Activated naive CD8-positive, alpha-beta T cell treated with anti-CD3 and anti-CD28 coated beads, Interleukin-2, amount 10 ng/mL, durations not matched to agents 7 days and 5 days (primary cell): ENCODE measurements around the gene ARHGEF33. TPM values are rescaled to one million over a fixed set of nuclear protein-coding genes. Genes with fewer than 3 reads are reported as not detected.

Source experiments
- ATAC-seq: fragments of 150-1000 bp; cut with Tn5 transposase; one replicate; pipeline ENCODE4 v1.10.0; 2021; ENCODE audit warnings: low read depth, moderate library complexity
- POLR2A ChIA-PET: fragments of 350-600 bp; sonication (Branson Sonifier 250); formaldehyde crosslinking; loops from one replicate; lab custom pipeline; 2021; ENCODE audit warnings: antibody characterized with exemption; lab: Charles Lee
- DNase-seq: peaks from one replicate; pipeline ENCODE4 v3.0.0; 2021
- H3K27ac Mint-ChIP-seq: one replicate; pipeline ENCODE4 v1.8.0; 2022; ENCODE audit warnings: mild to moderate bottlenecking, mixed read lengths
- H3K27me3 Mint-ChIP-seq: one replicate; pipeline ENCODE4 v1.8.0; 2022; ENCODE audit warnings: mild to moderate bottlenecking, moderate library complexity, mixed read lengths
- H3K36me3 Mint-ChIP-seq: one replicate; pipeline ENCODE4 v1.8.0; 2021; ENCODE audit warnings: mild to moderate bottlenecking, mixed read lengths
- H3K4me1 Mint-ChIP-seq: one replicate; pipeline ENCODE4 v1.8.0; 2021; ENCODE audit warnings: mixed read lengths
- H3K4me3 Mint-ChIP-seq: one replicate; pipeline ENCODE4 v1.8.0; 2022; ENCODE audit warnings: mild to moderate bottlenecking, moderate library complexity, mixed read lengths
- H3K9me3 Mint-ChIP-seq: one replicate; pipeline ENCODE4 v1.8.0; 2021; ENCODE audit warnings: mixed read lengths
- total RNA-seq, 2 experiments: library from RNA; stranded (reverse); gene quantifications; one replicate each; pipeline ENCODE4 v1.2.3, GENCODE V29; 2021

The ARHGEF33 gene
- total RNA-seq, 2 experiments from 2014 or later = 0.17 to 0.62 TPM

DNA sequence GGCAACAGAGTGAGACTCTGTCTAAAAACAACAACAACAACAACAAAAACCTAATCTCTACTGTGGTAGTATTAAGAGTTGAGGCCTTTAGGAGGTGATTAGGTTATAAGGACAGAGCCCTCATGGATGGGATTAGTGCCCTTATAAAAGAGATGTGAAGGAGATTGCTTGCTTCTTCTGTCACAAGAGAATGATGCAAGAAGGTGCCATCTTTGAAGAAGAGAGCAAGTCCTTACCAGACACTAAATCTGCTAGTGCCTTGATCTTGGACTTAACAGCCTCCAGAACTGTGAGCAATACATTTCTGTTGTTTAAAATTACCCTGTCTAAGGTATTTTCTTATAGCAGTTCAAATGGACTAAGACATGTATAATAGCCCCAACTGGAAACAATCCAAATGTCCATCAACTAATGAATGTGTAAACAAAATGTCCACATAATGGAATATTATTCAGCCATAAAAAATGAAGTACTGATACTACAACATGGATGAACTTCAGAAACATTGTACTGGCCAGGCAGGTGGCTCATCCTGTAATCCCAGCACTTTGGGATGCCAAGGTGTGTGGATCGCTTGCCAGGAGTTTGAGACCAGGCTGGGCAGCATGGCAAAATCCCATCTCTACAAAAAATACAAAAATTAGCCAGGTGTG is 1.6 kb upstream of the ARHGEF33 start:
- H3K36me3 Mint-ChIP-seq = no peaks in the 10 kb centered on the region
- ATAC-seq (no peak), DNase-seq (no peak)
- peaks cover 8% of the 10 kb centered on the region for H3K27me3 Mint-ChIP-seq
- H3K4me1 Mint-ChIP-seq = no peaks in the 10 kb centered on the region
- POLR2A ChIA-PET = no interaction called here
- no peak overlapping the region for H3K4me3 Mint-ChIP-seq
- no peak overlapping the region for H3K27ac Mint-ChIP-seq
- H3K9me3 Mint-ChIP-seq = peaks cover 2% of the 10 kb centered on the region

DNA sequence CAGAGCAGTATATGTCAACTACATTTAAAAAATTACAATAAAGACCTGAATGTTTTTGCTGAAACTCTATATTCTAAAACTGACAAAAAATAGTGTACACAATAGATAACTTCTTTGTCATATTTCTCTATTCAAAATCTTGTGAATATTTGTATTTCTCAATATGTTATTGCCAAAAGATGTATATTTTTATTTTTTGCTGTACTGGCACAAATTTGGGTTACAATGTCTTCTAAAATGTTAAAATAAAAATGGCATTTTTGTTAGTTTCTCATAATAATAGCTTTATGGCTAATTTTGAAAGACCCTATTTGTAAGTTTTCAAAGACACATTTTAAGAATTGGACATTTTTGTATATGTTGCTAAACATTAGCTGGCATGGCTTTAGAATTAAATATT is 630 bp upstream of the ARHGEF33 start:
- POLR2A ChIA-PET = no interaction called here
- no peaks in the 10 kb centered on the region for H3K36me3 Mint-ChIP-seq
- no peaks in the 10 kb centered on the region for H3K4me1 Mint-ChIP-seq
- no peak overlapping the region for H3K4me3 Mint-ChIP-seq
- H3K27ac Mint-ChIP-seq = no peak overlapping the region
- peaks cover 2% of the 10 kb centered on the region for H3K9me3 Mint-ChIP-seq
- DNase-seq (no peak), ATAC-seq (no peak)
- H3K27me3 Mint-ChIP-seq = peaks cover 8% of the 10 kb centered on the region

DNA sequence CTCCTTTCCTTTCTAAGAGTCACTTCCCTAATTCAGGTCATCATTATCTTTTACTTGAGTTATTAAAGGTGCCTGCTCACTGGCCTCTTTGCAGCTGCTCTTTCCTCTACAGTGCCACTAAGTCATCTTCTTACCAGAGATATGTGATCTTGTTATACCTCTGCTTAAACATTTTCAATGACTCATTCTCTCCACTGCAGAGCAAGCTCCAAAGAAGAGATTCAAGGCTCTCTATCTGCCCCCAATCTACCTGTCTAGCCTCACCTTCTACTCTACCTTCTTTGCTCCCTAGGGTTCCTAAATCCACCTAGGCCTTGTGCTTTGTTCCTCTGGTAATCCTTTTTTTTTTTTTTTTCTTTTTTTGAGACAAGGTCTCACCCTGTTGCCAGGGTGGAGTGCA is 3.1 kb downstream of the ARHGEF33 start:
- peaks cover 13% of the 10 kb centered on the region for H3K27me3 Mint-ChIP-seq
- DNase-seq (no peak), ATAC-seq (no peak)
- no peak overlapping the region for H3K4me3 Mint-ChIP-seq
- no peaks in the 10 kb centered on the region for H3K4me1 Mint-ChIP-seq
- no peak overlapping the region for H3K27ac Mint-ChIP-seq
- no peaks in the 10 kb centered on the region for H3K36me3 Mint-ChIP-seq
- POLR2A ChIA-PET = no interaction called here
- no peaks in the 10 kb centered on the region for H3K9me3 Mint-ChIP-seq

DNA sequence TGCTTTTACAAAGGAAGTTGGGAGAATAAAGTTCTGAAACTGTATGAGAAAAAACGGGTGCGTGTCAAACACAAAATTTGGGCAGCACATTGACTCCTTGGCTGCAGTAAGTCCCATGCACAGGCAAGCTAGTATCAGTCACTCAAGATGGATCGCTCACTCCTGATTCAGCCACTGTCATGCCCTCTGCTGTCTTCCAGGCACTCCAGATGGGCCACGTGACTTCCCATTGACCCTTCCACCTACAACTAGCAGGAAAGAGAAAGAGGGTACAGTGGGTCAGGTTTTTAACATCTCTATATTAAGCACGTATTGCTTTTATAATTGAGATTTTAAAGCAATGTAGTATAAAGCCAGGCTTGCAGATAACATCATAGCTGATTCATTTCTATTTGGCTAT is 8.6 kb downstream of the ARHGEF33 start:
- POLR2A ChIA-PET = no interaction called here
- Mint-ChIP-seq H3K36me3 (no peaks in the 10 kb centered on the region), H3K27ac (no peak overlapping the region), H3K27me3 (peaks cover 14% of the 10 kb centered on the region), H3K4me1 (no peaks in the 10 kb centered on the region), H3K9me3 (no peaks in the 10 kb centered on the region), H3K4me3 (no peak overlapping the region)
- ATAC-seq (no peak), DNase-seq (no peak)

DNA sequence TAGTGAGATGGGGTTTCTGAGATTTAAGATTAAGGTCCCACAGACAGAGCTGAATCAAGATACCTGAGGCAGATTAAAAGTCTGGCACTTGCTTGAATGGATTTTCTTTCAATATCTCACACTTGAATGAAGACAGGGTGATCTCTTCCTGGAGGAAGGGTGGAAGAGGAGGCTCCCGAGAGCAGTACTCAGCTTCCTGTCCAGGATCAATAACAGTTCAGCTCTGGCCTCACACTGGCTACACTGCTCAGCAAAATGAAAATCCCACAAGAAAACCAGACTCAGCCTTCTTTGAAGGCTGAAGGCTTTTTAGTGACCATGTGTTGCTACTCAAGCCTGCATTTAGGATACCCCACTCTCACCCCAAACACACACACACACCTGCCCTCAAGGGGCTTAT is 11.1 kb downstream of the ARHGEF33 start:
- ATAC-seq (no peak), DNase-seq (no peak)
- peaks cover 14% of the 10 kb centered on the region for H3K27me3 Mint-ChIP-seq
- no peaks in the 10 kb centered on the region for H3K4me1 Mint-ChIP-seq
- H3K4me3 Mint-ChIP-seq = no peak overlapping the region
- H3K36me3 Mint-ChIP-seq = no peaks in the 10 kb centered on the region
- POLR2A ChIA-PET = no interaction called here
- no peak overlapping the region for H3K27ac Mint-ChIP-seq
- H3K9me3 Mint-ChIP-seq = no peaks in the 10 kb centered on the region

DNA sequence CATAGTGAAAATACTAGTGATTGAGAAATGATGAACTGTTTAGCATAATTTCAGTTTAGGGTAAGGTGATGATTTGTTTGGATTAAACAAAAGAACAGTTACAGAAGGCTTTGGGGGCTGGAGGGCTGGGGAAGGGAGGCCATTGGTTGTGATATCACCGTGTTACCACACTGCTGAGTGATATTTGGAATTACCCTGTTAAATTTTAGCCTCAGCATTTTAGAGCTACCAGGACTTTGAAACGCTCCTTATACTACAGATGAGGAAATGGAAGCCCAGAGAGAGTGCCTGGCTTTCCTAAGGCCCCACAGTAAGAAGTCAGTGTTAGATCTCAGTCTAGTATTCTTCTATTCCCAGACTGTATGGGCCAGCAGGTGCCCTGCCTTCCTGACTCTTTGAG is 15.6 kb downstream of the ARHGEF33 start:
- no peak for ATAC-seq
- peaks cover 3% of the 10 kb centered on the region for H3K27me3 Mint-ChIP-seq
- H3K4me3 Mint-ChIP-seq = no peak overlapping the region
- no peak for DNase-seq
- POLR2A ChIA-PET = no interaction called here
- H3K4me1 Mint-ChIP-seq = peaks cover 2% of the 10 kb centered on the region
- H3K9me3 Mint-ChIP-seq = no peaks in the 10 kb centered on the region
- no peak overlapping the region for H3K27ac Mint-ChIP-seq
- no peaks in the 10 kb centered on the region for H3K36me3 Mint-ChIP-seq

DNA sequence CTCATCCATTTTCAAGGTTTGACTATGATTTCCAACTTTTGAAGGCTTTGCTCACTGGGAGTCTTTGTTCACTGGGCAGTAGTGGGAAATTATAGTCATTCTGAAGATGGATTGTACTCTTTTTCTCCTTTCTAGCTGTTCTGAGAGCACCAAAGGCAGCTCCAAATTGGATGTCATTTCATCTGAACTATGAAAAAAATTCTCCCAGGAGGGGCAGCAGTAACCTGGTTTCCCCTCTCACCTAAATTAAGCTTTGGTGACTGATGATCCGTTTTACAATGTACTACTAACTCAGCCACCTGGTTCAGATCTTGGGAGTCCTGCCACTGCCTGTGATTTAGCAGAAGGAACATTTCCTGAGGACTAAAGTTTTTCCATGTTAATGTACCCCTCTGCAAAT is 17.6 kb downstream of the ARHGEF33 start:
- Mint-ChIP-seq H3K9me3 (no peaks in the 10 kb centered on the region), H3K36me3 (no peaks in the 10 kb centered on the region)

DNA sequence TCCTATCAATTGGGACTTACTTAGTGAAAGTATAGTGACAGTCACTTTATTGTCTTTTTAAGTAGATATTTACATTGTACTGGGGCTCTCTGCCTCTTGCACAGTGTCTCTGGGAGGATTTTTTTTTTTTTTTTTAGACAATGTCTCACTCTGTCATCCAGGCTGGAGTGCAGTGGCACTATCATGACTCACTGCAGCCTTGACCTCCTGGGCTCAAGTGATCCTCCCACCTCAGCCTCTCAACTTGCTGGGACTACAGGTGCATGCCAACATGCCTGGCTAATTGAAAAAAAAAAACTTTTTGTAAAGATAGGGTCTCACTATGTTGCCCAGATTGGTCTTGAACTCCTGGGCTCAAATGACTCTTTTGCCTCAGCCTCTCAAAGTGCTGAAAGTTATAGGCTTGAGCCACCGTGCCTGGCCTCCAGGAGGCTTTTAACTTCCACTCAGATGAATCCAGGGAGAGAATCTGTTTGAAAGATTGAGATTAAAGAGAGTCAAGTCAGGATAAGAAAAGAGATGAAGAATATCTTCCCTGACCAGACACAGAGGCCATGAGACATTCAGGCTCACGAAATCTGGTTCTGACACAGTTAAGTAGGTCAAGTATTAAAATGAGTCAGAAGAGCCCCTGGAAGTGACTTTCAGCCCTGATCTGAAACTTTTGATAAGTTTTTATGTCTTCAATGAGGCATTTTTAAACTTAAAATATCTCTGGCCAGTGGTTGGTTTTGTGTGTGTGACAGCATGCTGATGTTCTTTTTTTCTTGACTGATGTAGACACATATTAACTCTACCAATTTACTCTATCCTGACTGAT is 18.3 kb downstream of the ARHGEF33 start:
- H3K27me3 Mint-ChIP-seq = no peaks in the 10 kb centered on the region
- no peaks in the 10 kb centered on the region for H3K36me3 Mint-ChIP-seq
- no peak overlapping the region for H3K4me3 Mint-ChIP-seq
- POLR2A ChIA-PET = no interaction called here
- DNase-seq (no peak), ATAC-seq (peak; percentile 22)
- H3K9me3 Mint-ChIP-seq = no peaks in the 10 kb centered on the region
- peaks cover 2% of the 10 kb centered on the region for H3K4me1 Mint-ChIP-seq
- H3K27ac Mint-ChIP-seq = no peak overlapping the region

More for the DNA sequence above, 17.6 kb downstream of the ARHGEF33 start:
- H3K27ac Mint-ChIP-seq = no peak overlapping the region
- no peaks in the 10 kb centered on the region for H3K27me3 Mint-ChIP-seq
- H3K4me3 Mint-ChIP-seq = no peak overlapping the region
- POLR2A ChIA-PET = no interaction called here
- DNase-seq (no peak), ATAC-seq (no peak)
- peaks cover 2% of the 10 kb centered on the region for H3K4me1 Mint-ChIP-seq

DNA sequence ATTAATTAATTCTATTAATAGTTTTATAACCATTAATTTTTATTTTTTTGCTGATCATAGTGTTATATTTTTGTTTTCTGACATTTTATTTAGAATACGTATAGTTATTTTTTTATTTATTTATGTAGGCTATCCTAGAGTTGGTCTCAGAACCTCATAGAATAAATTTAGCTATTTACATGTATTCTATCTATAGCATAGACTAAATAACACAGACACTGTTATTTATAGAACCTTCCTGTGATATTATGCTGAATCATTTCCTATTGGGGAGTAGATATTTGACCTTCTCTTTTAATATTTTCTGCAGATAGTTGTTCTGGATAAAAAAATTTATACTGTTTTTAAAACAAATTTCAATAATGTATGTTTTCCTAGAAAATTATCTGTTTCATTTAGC is 20.2 kb downstream of the ARHGEF33 start:
- H3K4me3 Mint-ChIP-seq = no peak overlapping the region
- no peaks in the 10 kb centered on the region for H3K27me3 Mint-ChIP-seq
- no peak for ATAC-seq

DNA sequence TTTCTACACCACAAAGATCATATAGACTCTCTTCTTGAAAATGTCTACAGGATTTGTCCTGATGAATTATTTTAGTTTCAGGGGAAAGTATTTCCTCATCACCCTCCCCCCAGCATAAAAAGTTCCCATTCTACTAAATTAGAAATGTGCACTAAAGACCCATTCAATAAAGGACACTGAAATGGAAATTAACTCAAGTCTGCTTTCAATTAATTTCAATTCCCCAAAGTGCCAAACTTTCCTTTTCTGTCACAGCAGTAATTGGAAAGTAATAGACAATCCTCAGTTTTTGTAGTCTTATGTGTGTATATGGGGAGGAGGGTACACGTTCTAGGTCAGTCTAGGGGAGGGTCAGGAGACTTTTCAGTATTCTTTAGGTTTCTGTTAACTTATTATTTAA is 21.5 kb downstream of the ARHGEF33 start:
- H3K36me3 Mint-ChIP-seq = no peaks in the 10 kb centered on the region
- ATAC-seq (no peak), DNase-seq (no peak)
- H3K4me3 Mint-ChIP-seq = no peak overlapping the region
- POLR2A ChIA-PET = no interaction called here
- no peaks in the 10 kb centered on the region for H3K9me3 Mint-ChIP-seq
- H3K27me3 Mint-ChIP-seq = peaks cover 2% of the 10 kb centered on the region
- H3K4me1 Mint-ChIP-seq = peaks cover 2% of the 10 kb centered on the region
- no peak overlapping the region for H3K27ac Mint-ChIP-seq

More for the DNA sequence above, 20.2 kb downstream of the ARHGEF33 start:
- H3K27ac Mint-ChIP-seq = no peak overlapping the region
- no peaks in the 10 kb centered on the region for H3K9me3 Mint-ChIP-seq
- H3K4me1 Mint-ChIP-seq = peaks cover 2% of the 10 kb centered on the region
- no peaks in the 10 kb centered on the region for H3K36me3 Mint-ChIP-seq
- POLR2A ChIA-PET = interaction anchor here (0.6 kb wide), 1 partner anchor 105 kb away, joined by 3 read pairs; no protein-coding TSS in a partner anchor
- DNase-seq = no peak

DNA sequence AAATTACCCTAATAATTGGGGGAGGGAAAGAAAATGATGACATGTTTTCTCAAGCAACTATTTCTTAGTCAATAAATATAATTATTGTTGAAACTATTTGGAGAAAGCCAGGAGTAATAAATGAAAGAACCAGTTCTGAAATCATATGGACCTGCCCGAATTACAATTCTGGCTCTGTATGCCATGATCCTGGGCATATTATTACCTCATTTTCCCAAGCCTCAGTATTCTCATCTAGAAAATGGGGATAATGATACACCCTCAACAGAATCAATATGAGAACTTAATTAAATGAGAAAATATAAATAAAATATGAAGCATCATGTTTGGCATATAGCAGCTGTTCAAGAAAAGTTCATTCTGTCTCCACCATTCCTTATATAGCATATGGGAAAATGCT is 22.9 kb downstream of the ARHGEF33 start:
- peaks cover 2% of the 10 kb centered on the region for H3K4me1 Mint-ChIP-seq
- no peak for DNase-seq
- no peaks in the 10 kb centered on the region for H3K36me3 Mint-ChIP-seq
- peaks cover 2% of the 10 kb centered on the region for H3K27me3 Mint-ChIP-seq
- no peak for ATAC-seq
- no peak overlapping the region for H3K4me3 Mint-ChIP-seq
- H3K27ac Mint-ChIP-seq = no peak overlapping the region
- POLR2A ChIA-PET = no interaction called here
- H3K9me3 Mint-ChIP-seq = no peaks in the 10 kb centered on the region

DNA sequence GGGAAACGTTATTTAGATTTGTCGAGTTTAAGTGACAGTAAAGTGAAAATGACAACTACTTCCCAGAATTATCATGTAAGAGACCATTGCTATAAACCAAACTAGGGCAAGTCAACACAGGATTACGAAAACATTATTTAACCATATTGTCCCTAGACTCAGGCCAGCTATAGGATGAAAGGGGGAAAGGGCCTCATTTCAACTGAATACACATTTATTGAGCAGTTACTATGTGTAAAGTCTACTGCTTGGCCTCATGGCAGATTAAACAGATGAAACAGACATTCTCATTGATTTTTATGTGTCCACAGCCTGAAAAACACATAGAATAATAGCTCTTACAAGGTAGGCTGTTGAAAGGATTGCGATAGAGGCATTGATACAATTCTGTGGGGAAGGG is 32.7 kb downstream of the ARHGEF33 start:
- DNase-seq (no peak), ATAC-seq (no peak)
- H3K27me3 Mint-ChIP-seq = peaks cover 25% of the 10 kb centered on the region
- H3K36me3 Mint-ChIP-seq = no peaks in the 10 kb centered on the region
- POLR2A ChIA-PET = no interaction called here
- no peak overlapping the region for H3K27ac Mint-ChIP-seq
- H3K4me1 Mint-ChIP-seq = no peaks in the 10 kb centered on the region
- H3K9me3 Mint-ChIP-seq = no peaks in the 10 kb centered on the region
- H3K4me3 Mint-ChIP-seq = no peak overlapping the region

DNA sequence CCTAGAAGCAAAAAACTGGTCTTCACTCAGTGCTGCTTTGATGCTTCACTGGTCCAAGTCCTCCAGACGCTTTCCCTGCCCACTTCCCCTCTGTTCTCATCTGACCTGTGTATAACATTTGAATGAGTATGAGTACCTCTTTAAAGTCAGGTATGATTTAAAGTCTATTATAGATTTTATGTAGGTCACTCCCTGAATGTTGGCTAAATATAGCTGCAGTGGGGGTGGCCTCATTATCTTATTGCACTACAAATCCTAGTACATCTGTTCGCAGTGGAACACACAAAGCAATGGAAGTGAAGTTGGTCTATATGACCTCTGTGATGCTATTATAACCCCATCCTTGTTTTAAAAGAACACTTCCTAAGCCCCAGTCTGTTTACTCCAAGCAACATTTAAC is 33.2 kb downstream of the ARHGEF33 start:
- Mint-ChIP-seq H3K9me3 (no peaks in the 10 kb centered on the region), H3K36me3 (no peaks in the 10 kb centered on the region), H3K4me1 (no peaks in the 10 kb centered on the region), H3K27ac (no peak overlapping the region), H3K4me3 (no peak overlapping the region), H3K27me3 (peaks cover 25% of the 10 kb centered on the region)
- ATAC-seq = no peak
- POLR2A ChIA-PET = no interaction called here
- DNase-seq = no peak

DNA sequence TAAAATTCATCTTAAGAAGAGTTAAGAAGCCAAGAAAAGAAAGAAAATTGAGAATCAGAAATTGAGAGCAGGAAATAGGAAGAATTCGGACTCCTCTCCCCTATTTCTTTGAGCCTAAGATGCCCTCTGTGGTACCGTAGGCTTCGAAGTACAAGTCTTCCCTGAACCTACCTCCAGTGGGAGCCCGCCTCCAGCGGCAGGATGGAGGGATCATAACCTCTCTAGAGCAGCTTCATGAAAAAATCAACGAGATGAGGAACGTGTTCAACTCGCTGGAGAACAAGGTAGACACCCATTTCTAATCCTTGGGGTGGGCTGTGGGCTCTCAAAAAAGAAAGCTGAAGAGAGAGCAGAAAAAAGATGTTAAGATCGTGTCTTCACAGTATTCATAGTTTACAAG is 36.3 kb downstream of the ARHGEF33 start:
- Mint-ChIP-seq H3K36me3 (no peaks in the 10 kb centered on the region), H3K4me3 (no peak overlapping the region), H3K27me3 (peaks cover 22% of the 10 kb centered on the region), H3K9me3 (no peaks in the 10 kb centered on the region), H3K4me1 (no peaks in the 10 kb centered on the region), H3K27ac (no peak overlapping the region)
- ATAC-seq (no peak), DNase-seq (no peak)
- POLR2A ChIA-PET = no interaction called here
